SU-DHL-6 (cell line): ENCODE data around the gene COL6A1.

Source experiments
- CTCF ChIP-seq: fragments of 200-600 bp; sonication (generic); IDR thresholded peaks from one replicate; pipeline ENCODE4 v1.5.1; 2017; ENCODE audit warnings: antibody characterized with exemption, mild to moderate bottlenecking, low read length, moderate library complexity; ENCODE audit not compliant: insufficient read depth, poor library complexity, severe bottlenecking
- EZH2phosphoT487 ChIP-seq: fragments of 200-600 bp; sonication (generic), shearing (Covaris generic); conservative IDR thresholded peaks from 2 replicates; pipeline ENCODE4 v1.6.1; 2018; ENCODE audit warnings: mild to moderate bottlenecking, antibody characterized with exemption, low read length, moderate library complexity, mixed read lengths

GRCh38 chr21:45981151-45982091, at the start of gene COL6A1:
- TF ChIP-seq EZH2phosphoT487 (no peak), CTCF (no peak)
